Epithelial cell of esophagus (primary cell): ENCODE measurements around the gene MMP25.

Experiments
- DNase-seq: peaks from one replicate; pipeline ENCODE4 v3.0.0; 2010; ENCODE audit warnings: low read depth
- H3K4me3 ChIP-seq: 2 replicates; pipeline ENCODE4 v1.5.1; 2011; ENCODE audit warnings: mild to moderate bottlenecking, low read length, control low read depth
- TF ChIP-seq, protein P1 (sequence below): IDR thresholded peaks from 2 replicates; pipeline ENCODE4 v1.5.1; 2011; ENCODE audit warnings: low read depth, mild to moderate bottlenecking, low read length, control low read depth, inconsistent platforms; ENCODE audit not compliant: insufficient read depth; ENCODE audit errors: missing control alignments

Gene MMP25

DNA sequence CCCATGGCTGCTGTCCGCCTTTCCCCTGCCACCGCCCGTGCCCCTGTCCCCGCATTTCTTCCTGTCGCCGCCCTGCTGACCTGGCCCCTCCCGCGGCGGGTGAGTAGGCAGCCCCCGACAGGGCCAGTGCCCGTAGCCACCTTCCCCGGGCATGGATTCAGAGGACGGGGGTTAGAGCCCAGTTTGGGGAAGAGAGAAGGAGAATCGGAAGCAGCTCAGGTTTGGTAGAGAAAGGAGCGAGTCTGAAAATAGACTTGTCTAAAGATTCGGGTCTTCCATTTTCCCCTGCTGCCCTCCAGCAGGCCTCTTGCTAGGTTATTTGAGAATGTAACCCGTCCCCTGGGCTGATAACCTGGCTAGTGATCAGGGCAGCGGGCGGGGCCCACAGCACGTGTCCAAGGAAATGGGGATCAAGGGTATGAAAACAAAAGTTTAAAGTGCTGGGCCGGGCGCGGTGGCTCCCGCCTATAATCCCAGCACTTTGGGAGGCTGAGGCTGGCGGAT lies 41.5 kb upstream of the MMP25 start:
- no peak for DNase-seq
- TF ChIP-seq, protein P1, sequence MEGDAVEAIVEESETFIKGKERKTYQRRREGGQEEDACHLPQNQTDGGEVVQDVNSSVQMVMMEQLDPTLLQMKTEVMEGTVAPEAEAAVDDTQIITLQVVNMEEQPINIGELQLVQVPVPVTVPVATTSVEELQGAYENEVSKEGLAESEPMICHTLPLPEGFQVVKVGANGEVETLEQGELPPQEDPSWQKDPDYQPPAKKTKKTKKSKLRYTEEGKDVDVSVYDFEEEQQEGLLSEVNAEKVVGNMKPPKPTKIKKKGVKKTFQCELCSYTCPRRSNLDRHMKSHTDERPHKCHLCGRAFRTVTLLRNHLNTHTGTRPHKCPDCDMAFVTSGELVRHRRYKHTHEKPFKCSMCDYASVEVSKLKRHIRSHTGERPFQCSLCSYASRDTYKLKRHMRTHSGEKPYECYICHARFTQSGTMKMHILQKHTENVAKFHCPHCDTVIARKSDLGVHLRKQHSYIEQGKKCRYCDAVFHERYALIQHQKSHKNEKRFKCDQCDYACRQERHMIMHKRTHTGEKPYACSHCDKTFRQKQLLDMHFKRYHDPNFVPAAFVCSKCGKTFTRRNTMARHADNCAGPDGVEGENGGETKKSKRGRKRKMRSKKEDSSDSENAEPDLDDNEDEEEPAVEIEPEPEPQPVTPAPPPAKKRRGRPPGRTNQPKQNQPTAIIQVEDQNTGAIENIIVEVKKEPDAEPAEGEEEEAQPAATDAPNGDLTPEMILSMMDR = no peak
- H3K4me3 ChIP-seq = peak overlapping the region; percentile 30

- no peak for DNase-seq
- no peak overlapping the region for H3K4me3 ChIP-seq
- TF ChIP-seq, protein P1 = no peak
These were observed 39.1 kb upstream of the MMP25 start for GRCh38 chr16:3007059-3007956.

DNA sequence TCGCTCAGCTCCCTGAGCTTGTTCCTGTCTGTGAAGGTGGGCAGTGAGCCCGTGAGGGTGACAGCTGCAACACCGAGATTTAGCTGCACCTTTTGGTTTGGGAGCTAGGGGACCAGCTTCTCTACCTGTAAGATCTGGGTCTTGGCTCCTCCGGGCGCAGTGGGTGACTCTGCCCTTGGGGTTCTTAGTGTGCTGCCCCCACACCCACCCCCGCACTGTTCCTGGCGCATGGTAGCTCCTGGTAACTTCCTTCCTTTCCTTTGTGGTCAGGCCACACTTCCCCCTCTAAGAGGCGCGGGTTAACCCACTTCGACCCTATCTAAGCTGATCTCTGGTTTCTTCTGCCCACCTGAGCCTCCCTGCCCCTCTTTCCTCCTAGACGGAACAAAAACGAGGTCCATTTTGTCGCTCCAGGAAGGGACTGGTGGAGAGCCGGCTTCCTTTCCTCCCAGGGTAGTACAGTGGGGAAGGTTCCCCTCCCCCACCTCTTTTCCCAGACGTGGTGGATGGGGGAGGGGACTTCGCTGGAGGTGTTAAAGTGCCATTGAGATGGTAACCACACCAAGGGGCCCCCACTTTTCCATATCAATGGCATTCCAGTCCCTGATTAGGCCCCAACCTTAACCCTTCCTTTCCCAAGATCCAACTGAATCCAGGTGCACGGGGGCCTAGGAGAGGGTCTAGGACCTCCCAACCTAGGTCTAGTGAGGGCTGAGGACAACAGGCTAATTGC lies 38.2 kb upstream of the MMP25 start:
- H3K4me3 ChIP-seq = no peak overlapping the region
- TF ChIP-seq, protein P1 = no peak
- DNase-seq = no peak

- TF ChIP-seq, protein P1 = no peak
- H3K4me3 ChIP-seq = no peak overlapping the region
- no peak for DNase-seq
These were observed 37.7 kb upstream of the MMP25 start for GRCh38 chr16:3008690-3009037.

DNA sequence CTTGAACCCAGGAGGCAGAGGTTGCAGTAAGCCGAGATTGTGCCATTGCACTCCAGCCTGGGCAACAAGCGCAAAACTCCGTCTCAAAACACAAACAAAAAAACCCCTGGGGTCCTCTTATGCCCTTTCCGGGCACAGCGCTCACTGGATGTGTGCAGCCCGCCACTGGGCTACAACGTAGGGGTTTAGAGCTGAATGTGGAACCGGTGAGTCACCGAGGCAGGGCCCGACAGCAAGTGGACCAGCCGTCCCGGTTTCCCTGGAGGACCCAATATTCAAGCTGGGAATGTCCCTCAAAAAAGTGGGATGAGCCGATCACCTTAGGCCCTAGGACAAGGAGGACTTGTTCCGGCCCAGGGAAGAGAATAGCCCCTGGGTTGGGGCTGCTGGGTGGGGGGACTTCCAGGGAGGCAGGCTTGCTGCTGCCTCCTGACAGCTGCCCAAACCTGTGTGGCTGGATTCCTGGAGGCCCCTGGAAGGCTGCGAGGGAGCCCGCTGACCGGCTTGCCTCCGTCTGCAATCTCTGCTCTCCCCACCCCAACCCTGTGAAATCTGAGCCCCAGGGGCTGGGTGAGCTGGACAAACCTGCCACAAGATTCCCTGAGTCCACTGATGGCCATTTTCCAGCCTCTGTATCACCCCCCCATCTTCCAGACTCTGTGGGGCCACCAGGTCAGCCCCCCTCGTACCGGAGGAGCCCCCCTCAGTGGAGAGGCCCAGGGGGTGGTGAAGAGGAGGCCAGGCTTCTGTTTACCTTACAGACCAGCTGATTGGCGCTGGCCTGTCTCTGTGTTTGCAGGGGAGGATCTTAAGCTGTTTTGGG lies 36.6 kb upstream of the MMP25 start:
- H3K4me3 ChIP-seq = no peak overlapping the region
- DNase-seq = peak; percentile 87

DNA sequence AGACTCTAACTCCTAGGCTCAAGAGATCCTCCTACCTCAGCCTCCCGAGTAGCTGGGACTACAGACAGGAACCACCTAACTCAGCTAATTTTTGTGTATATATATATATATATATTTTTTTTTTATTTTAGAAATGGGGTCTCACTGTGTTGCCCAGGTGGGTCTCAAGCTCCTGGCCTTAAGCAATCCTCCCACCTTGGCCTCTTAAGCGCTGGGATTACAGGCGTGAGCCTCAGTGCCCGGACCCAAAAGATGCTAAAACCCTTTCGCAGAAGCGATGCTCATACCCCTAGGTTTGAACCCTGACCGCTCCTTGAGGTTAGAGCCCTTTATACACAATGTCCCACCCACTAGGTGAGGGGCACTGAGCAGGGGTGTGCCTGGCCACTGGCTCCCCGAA lies 35.9 kb upstream of the MMP25 start:
- no peak for DNase-seq
- TF ChIP-seq, protein P1 = no peak
- no peak overlapping the region for H3K4me3 ChIP-seq

More for the DNA sequence above, 36.6 kb upstream of the MMP25 start:
- TF ChIP-seq, protein P1 = no peak
